ENCODE results near the gene KRT84.

- no peak for TF ChIP-seq POLR2A (IDR thresholded peaks at IDR 0.05; ENCODE audit: extremely low read depth, insufficient read length)
- TF ChIP-seq CTCF (IDR thresholded peaks at IDR 0.05; ENCODE audit: low read depth, low read length), result no peak
Measured at GRCh38 chr12:52399756-52400155, 14.3 kb upstream of the KRT84 start.

All from NB4 (cell line).